ENCODE results near the gene ALDH1A1.

DNA sequence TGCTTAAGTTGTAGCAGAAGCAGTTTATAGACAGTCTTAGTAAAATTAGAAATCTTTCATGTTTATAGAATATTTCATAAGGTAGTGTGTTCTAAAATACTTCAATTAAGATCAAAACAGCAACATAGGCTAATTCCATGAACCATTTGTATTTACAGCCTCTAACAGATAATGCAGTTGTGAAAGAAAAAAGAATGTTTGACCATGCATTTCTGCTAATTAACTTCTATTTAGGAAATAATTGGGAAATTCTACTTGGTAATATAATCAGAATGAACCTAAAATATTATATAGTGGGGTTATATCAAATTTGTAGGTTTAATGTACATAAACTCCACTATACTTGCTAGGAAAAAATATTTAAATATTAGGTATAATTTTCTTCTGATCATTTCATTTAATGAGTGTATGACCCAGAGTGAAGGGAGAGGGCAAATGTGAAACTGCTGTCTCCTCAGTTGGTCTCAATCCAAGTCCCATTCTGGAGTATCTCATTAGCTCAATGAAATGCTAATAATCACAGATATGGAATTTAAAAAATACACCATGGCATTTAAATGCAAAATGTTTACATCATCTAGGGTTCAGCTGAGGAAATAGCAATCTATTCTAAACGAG lies 34.9 kb downstream of the ALDH1A1 start:
- no peak for TF ChIP-seq POLR3A (IDR thresholded peaks at IDR 0.05; ENCODE audit: borderline replicate concordance, extremely low read depth, insufficient read depth, insufficient read length)
- no peak for TF ChIP-seq JUNB (CRISPR knock-in tag; conservative IDR thresholded peaks at IDR 0.05)
- no peak for TF ChIP-seq POLR2AphosphoS5 (IDR thresholded peaks at IDR 0.05; ENCODE audit: control insufficient read depth, insufficient read depth, low read depth, low read length)
- TF ChIP-seq, protein P1, sequence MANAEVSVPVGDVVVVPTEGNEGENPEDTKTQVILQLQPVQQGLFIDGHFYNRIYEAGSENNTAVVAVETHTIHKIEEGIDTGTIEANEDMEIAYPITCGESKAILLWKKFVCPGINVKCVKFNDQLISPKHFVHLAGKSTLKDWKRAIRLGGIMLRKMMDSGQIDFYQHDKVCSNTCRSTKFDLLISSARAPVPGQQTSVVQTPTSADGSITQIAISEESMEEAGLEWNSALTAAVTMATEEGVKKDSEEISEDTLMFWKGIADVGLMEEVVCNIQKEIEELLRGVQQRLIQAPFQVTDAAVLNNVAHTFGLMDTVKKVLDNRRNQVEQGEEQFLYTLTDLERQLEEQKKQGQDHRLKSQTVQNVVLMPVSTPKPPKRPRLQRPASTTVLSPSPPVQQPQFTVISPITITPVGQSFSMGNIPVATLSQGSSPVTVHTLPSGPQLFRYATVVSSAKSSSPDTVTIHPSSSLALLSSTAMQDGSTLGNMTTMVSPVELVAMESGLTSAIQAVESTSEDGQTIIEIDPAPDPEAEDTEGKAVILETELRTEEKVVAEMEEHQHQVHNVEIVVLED (CRISPR knock-in tag; IDR thresholded peaks at IDR 0.05), result no peak
- no peak for TF ChIP-seq WHSC1 (IDR thresholded peaks at IDR 0.05; ENCODE audit: low read length)
- TF ChIP-seq MAZ (CRISPR knock-in tag; conservative IDR thresholded peaks at IDR 0.05 in 1 of 2, IDR thresholded peaks at IDR 0.05 in 1 of 2), result no peak
- no peak for TF ChIP-seq ZNF766 (CRISPR knock-in tag; conservative IDR thresholded peaks at IDR 0.05)
- TF ChIP-seq, protein P2, sequence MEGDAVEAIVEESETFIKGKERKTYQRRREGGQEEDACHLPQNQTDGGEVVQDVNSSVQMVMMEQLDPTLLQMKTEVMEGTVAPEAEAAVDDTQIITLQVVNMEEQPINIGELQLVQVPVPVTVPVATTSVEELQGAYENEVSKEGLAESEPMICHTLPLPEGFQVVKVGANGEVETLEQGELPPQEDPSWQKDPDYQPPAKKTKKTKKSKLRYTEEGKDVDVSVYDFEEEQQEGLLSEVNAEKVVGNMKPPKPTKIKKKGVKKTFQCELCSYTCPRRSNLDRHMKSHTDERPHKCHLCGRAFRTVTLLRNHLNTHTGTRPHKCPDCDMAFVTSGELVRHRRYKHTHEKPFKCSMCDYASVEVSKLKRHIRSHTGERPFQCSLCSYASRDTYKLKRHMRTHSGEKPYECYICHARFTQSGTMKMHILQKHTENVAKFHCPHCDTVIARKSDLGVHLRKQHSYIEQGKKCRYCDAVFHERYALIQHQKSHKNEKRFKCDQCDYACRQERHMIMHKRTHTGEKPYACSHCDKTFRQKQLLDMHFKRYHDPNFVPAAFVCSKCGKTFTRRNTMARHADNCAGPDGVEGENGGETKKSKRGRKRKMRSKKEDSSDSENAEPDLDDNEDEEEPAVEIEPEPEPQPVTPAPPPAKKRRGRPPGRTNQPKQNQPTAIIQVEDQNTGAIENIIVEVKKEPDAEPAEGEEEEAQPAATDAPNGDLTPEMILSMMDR (IDR thresholded peaks at IDR 0.05 in 2 of 3, conservative IDR thresholded peaks at IDR 0.05 in 1 of 3; ENCODE audit: insufficient read depth in 2 of 3, low read depth in 1 of 3, low read length in 3 of 3), result no peak
- TF ChIP-seq RFX5 (IDR thresholded peaks at IDR 0.05; ENCODE audit: low read depth, low read length), result no peak
- TF ChIP-seq TBL1XR1 (IDR thresholded peaks at IDR 0.05; ENCODE audit: low read length in 2 of 2), result no peak
- TF ChIP-seq YBX1 (IDR thresholded peaks at IDR 0.05), result no peak
- TF ChIP-seq DMBX1 (CRISPR knock-in tag; IDR thresholded peaks at IDR 0.05; ENCODE audit: borderline replicate concordance), result no peak
- no peak for TF ChIP-seq FOS (IDR thresholded peaks at IDR 0.05; ENCODE audit: extremely low read depth, insufficient read length)
- no peak for TF ChIP-seq ZNF263 (CRISPR knock-in tag; IDR thresholded peaks at IDR 0.05; ENCODE audit: borderline replicate concordance)
